K562 (cell line): ENCODE measurements around the gene WNK2. TPM values are rescaled to one million over a fixed set of nuclear protein-coding genes. Genes with fewer than 3 reads are reported as not detected.

Experiments
- ATAC-seq: fragments of 200-7000 bp; cut with Tn5 transposase; 3 replicates; pipeline ENCODE4 v1.9.1; 2020; ENCODE audit warnings: moderate library complexity
- BruUV-seq: library from RNA; stranded (reverse); fragments of 400-500 nt; replicated peaks from 2 replicates; lab custom pipeline; 2021; lab: Mats Ljungman, UMichigan
- CTCF ChIA-PET: fragments of 300-600 bp; formaldehyde crosslinking; extraction: SDS; loops from one replicate; lab custom pipeline; 2021; ENCODE audit warnings: low intra/inter-chr PET ratio; lab: Yijun Ruan, JAX
- POLR2A ChIA-PET: fragments of 300-600, 350-650 bp; sonication (Branson Sonifier 250); formaldehyde crosslinking; extraction: SDS; loops from one replicate; lab custom pipeline; 2021; ENCODE audit warnings: antibody characterized with exemption, inconsistent platforms; lab: Yijun Ruan, JAX
- DNase-seq, 4 experiments: peaks; one replicate each; pipeline versions ENCODE4 v3.0.0 to v3.0.0-alpha.2; 2011 to 2018; ENCODE audit warnings: low spot score in 3 of 4, mixed read lengths in 3 of 4; ENCODE audit errors: extremely low read depth in 1 of 4
- FAIRE-seq: peaks from 2 replicates; lab custom pipeline; 2011; peaks lifted over from hg19 to GRCh38; lab: Jason Lieb, UNC
- H2AFZ ChIP-seq: 2 replicates; pipeline ENCODE4 v1.6.0; 2011; ENCODE audit warnings: low read depth, low read length, control low read depth, inconsistent platforms
- H3K27ac ChIP-seq: fragments of 200-600 bp; 3 replicates; pipeline ENCODE4 v1.8.0; 2011; ENCODE audit warnings: low read depth, mild to moderate bottlenecking, control low read depth, inconsistent platforms, low read length, moderate library complexity, mixed read lengths; ENCODE audit errors: extremely low read depth
- H3K27me3 ChIP-seq, 2 experiments: fragments of 300-600 bp in 1 of 2; 2 replicates in 1 of 2; 3 replicates in 1 of 2; pipeline versions ENCODE4 v1.6.0 to v1.8.0; 2011; ENCODE audit warnings: inconsistent platforms in 2 of 2, low read length in 2 of 2, mild to moderate bottlenecking in 1 of 2, mixed read lengths in 1 of 2, moderate library complexity in 1 of 2; ENCODE audit not compliant: control insufficient read depth in 2 of 2, insufficient read depth in 2 of 2
- H3K36me3 ChIP-seq: fragments of 300-600 bp; 3 replicates; pipeline ENCODE4 v1.8.0; 2011; ENCODE audit warnings: mild to moderate bottlenecking, low read length, inconsistent platforms; ENCODE audit not compliant: control insufficient read depth, insufficient read depth
- H3K4me1 ChIP-seq, 2 experiments: fragments of 200-600 bp in 1 of 2; replicated peaks in 1 of 2; 2 replicates in 1 of 2; 3 replicates in 1 of 2; pipeline versions ENCODE4 v1.5.1 to v1.8.0; 2011; ENCODE audit warnings: inconsistent platforms in 2 of 2, low read length in 2 of 2, mild to moderate bottlenecking in 1 of 2, mixed read lengths in 1 of 2, moderate library complexity in 1 of 2; ENCODE audit not compliant: control insufficient read depth in 2 of 2, insufficient read depth in 2 of 2
- H3K4me2 ChIP-seq: 2 replicates; pipeline ENCODE4 v1.6.1; 2011; ENCODE audit warnings: low read length, control low read depth, inconsistent platforms, mixed read lengths; ENCODE audit not compliant: insufficient read depth
- H3K4me3 ChIP-seq: fragments of 200-600 bp; sonication (generic), shearing (Covaris generic); 2 replicates; pipeline ENCODE4 v1.5.1; 2016; ENCODE audit warnings: control low read depth, inconsistent platforms
- H3K79me2 ChIP-seq: fragments of 200-600 bp; 3 replicates; pipeline ENCODE4 v1.8.0; 2011; ENCODE audit warnings: low read length, inconsistent platforms; ENCODE audit not compliant: control insufficient read depth, insufficient read depth
- H3K9ac ChIP-seq, 2 experiments: 2 replicates each; pipeline versions ENCODE4 v1.6.0 to v1.6.1; 2011; ENCODE audit warnings: low read depth in 2 of 2, low read length in 2 of 2, control low read depth in 1 of 2, inconsistent platforms in 1 of 2, mild to moderate bottlenecking in 1 of 2, mixed read lengths in 1 of 2; ENCODE audit not compliant: insufficient read depth in 1 of 2
- H3K9me1 ChIP-seq: one replicate; pipeline ENCODE4 v1.6.0; 2011; ENCODE audit warnings: inconsistent platforms, mild to moderate bottlenecking, low read length, moderate library complexity; ENCODE audit not compliant: control insufficient read depth, insufficient read depth
- H3K9me3 ChIP-seq: replicated peaks from 2 replicates; pipeline ENCODE4 v1.5.1; 2011; ENCODE audit warnings: low read depth, low read length, inconsistent platforms; ENCODE audit not compliant: control insufficient read depth, insufficient read depth
- H4K20me1 ChIP-seq: replicated peaks from 2 replicates; pipeline ENCODE4 v1.6.1; 2011; ENCODE audit warnings: low read length, inconsistent platforms, mixed read lengths; ENCODE audit not compliant: control insufficient read depth, insufficient read depth
- CEBPG ChIP-seq, 3 experiments: fragments of 200-800 bp in 1 of 3; sonication (Bioruptor generic) in 1 of 3; sonication (generic) in 1 of 3; formaldehyde crosslinking in 1 of 3; IDR thresholded peaks in 2 of 3; conservative IDR thresholded peaks in 1 of 3; 2 replicates each; pipeline versions ENCODE4 v1.6.1 to v1.8.0; 2016 to 2022; ENCODE audit warnings: missing compliant biosample characterization in 2 of 3, missing genetic modification characterization in 2 of 3, mild to moderate bottlenecking in 1 of 3, missing genetic modification reagents in 1 of 3
- GTF2F1 ChIP-seq: IDR thresholded peaks from 2 replicates; pipeline ENCODE4 v1.6.1; 2011; ENCODE audit warnings: low read depth, low read length, improper control_type of control experiment
- HDGF ChIP-seq: fragments of 450-650 bp; IDR thresholded peaks from 2 replicates; pipeline ENCODE4 v1.6.1; 2016
- IFI16 ChIP-seq: fragments of 250-450 bp; sonication (Bioruptor Pico); IDR thresholded peaks from 2 replicates; pipeline ENCODE4 v2.1.2; 2022; ENCODE audit warnings: mild to moderate bottlenecking, inconsistent platforms
- KDM1A ChIP-seq, 2 experiments: fragments of 450-650 bp; IDR thresholded peaks; 2 replicates each; pipeline ENCODE4 v1.6.1; 2016; ENCODE audit warnings: mild to moderate bottlenecking in 2 of 2
- MED1 ChIP-seq: sonication (generic); formaldehyde crosslinking; IDR thresholded peaks from 2 replicates; pipeline ENCODE4 v1.8.1; 2023; ENCODE audit warnings: missing genetic modification reagents, borderline replicate concordance
- MEIS2 ChIP-seq: fragments of 450-650 bp; IDR thresholded peaks from 2 replicates; pipeline ENCODE4 v1.6.1; 2014; ENCODE audit warnings: mild to moderate bottlenecking; ENCODE audit not compliant: partially characterized antibody
- PHF20 ChIP-seq: fragments of 450-650 bp; IDR thresholded peaks from 2 replicates; pipeline ENCODE4 v1.6.1; 2018; ENCODE audit not compliant: partially characterized antibody
- ZBTB5 ChIP-seq: fragments of 450-650 bp; IDR thresholded peaks from 2 replicates; pipeline ENCODE4 v1.6.1; 2017; ENCODE audit warnings: antibody characterized with exemption
- ZNF512 ChIP-seq: IDR thresholded peaks from 2 replicates; pipeline ENCODE4 v1.6.1; 2016; ENCODE audit warnings: missing genetic modification characterization, missing compliant biosample characterization
- ZNF639 ChIP-seq, 2 experiments: fragments of 200-800 bp in 1 of 2; sonication (Bioruptor generic) in 1 of 2; sonication (generic) in 1 of 2; formaldehyde crosslinking in 1 of 2; IDR thresholded peaks in 1 of 2; conservative IDR thresholded peaks in 1 of 2; 2 replicates each; pipeline versions ENCODE4 v1.5.0 to v1.6.1; 2016 to 2020; ENCODE audit warnings: missing compliant biosample characterization in 1 of 2, missing genetic modification characterization in 1 of 2, missing genetic modification reagents in 1 of 2
- ZNF764 ChIP-seq: fragments of 250-450 bp; sonication (Bioruptor Pico); IDR thresholded peaks from 2 replicates; pipeline ENCODE4 v1.4.0; 2020; ENCODE audit warnings: low read depth, mild to moderate bottlenecking, moderate library complexity
- WGBS: fragments of 100-300 bp; shearing (Covaris generic); methylation state at CpG from one replicate; pipeline ENCODE4 v1.1.6; 2016; ENCODE audit warnings: low coverage, mixed read lengths; ENCODE audit not compliant: insufficient coverage; ENCODE audit errors: missing lambda C conversion rate; 5-methylcytosine and 5-hydroxymethylcytosine counted together
- in situ Hi-C: fragments of 300-500 bp; cut with MboI; formaldehyde crosslinking; loops from 4 replicates; pipeline ENCODE4 v1.15.0; 2018; ENCODE audit warnings: inconsistent platforms, mixed read lengths
- intact Hi-C: fragments of 100-400 bp; cut with micrococcal nuclease; formaldehyde crosslinking; loops from 2 replicates; pipeline ENCODE4 v1.14.2; 2022
- polyA plus RNA-seq, 8 experiments: library from polyadenylated mRNA; depleted of rRNA in 4 of 8; stranded (reverse) in 5 of 8; unstranded in 3 of 8; fragments of >200 nt; fragmentation: Nextera tagmentation in 2 of 8; fragmentation: Illumina TruSeq in 1 of 8; extraction: Ambion mirVana in 2 of 8; extraction: Trizol in 1 of 8; gene quantifications; 2 replicates each; pipeline versions ENCODE4 v1.2.1 to v1.2.3, GENCODE V29; 2011 to 2014; ENCODE audit warnings: inconsistent platforms in 1 of 8, missing spikeins in 1 of 8
- total RNA-seq, 7 experiments: library from RNA; depleted of rRNA in 6 of 7; stranded (reverse); fragments of >200 nt in 6 of 7; fragmentation: Illumina TruSeq in 2 of 7; extraction: Trizol in 2 of 7; gene quantifications; 2 replicates each; pipeline versions ENCODE4 v1.2.1 to v1.2.3, GENCODE V29; 2011 to 2021; ENCODE audit warnings: low replicate concordance in 1 of 7
- TF ChIP-seq, protein P1 (sequence below): fragments of 150-350 bp; IDR thresholded peaks from 2 replicates; pipeline ENCODE4 v1.6.1; 2014; ENCODE audit warnings: low read depth, mild to moderate bottlenecking, low read length, borderline replicate concordance

Gene WNK2
- total and polyA plus RNA-seq, 9 of the 15 experiments (the other 6 are each of a cell fraction or from before 2014, with no cell fraction given): 0.36 to 3.3 (median 0.64) TPM; not detected in 2

DNA sequence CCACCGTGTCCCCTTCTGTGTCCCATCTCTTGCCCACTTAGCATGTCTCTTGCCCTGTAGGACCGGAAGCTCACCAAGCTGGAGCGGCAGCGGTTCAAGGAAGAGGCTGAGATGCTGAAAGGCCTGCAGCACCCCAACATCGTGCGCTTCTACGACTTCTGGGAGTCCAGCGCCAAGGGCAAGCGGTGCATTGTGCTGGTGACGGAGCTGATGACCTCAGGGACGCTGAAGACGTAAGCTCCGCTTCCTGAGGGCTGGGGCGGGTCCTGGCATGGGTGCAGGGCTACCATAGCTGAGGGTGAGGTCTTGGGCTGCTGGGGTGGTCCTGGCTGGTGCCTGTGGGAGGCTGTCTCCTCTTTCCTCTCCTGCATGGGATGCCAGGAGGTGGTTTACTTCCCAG, 45.7 kb downstream of the WNK2 start:
- CTCF ChIA-PET: no interaction called here
- Histone ChIP-seq H3K9me3 (no peaks in the 10 kb centered on the region), H3K4me2 (no peak overlapping the region), H3K4me1 (no peaks in the 10 kb centered on the region), H3K9me1 (no peaks in the 10 kb centered on the region), H3K4me3 (no peak overlapping the region), H3K79me2 (no peaks in the 10 kb centered on the region), H3K27ac (no peak overlapping the region), H3K9ac (no peak overlapping the region), H2AFZ (no peak overlapping the region), H3K27me3 (peaks cover 10 to 65% of the 10 kb centered on the region in 2 experiments; a peak in 3 of 5 replicates), H3K36me3 (no peaks in the 10 kb centered on the region), H4K20me1 (peaks cover 10% of the 10 kb centered on the region; the same call in 1 of the 2 replicates)
- POLR2A ChIA-PET: interaction anchor here (0.5 to 2.0 kb wide), 2 partner anchors 13 to 74 kb away, joined by 3 to 5 read pairs; no protein-coding TSS in a partner anchor
- intact Hi-C loops (no loop called here), in situ Hi-C loops (no loop called here)
- 5% methylated on average over 12 of the region's 14 CpGs for WGBS
- ATAC-seq (no peak), FAIRE-seq (no peak), DNase-seq (no peak)
- no TSS peak for BruUV-seq
- TF ChIP-seq MED1 (CRISPR knock-in tag) (no peak), KDM1A (IDR thresholded peaks at IDR 0.05) (no peak), ZBTB5 (no peak), CEBPG (CRISPR knock-in tag; IDR thresholded peaks at IDR 0.05) (no peak), CEBPG (tag; conservative IDR thresholded peaks at IDR 0.05 in 1 of 2, IDR thresholded peaks at IDR 0.05 in 1 of 2) (no peak), HDGF (no peak), MEIS2 (no peak), ZNF764 (CRISPR knock-in tag) (no peak), GTF2F1 (no peak), PHF20 (no peak), IFI16 (no peak), ZNF639 (CRISPR knock-in tag; conservative IDR thresholded peaks at IDR 0.05 in 1 of 2, IDR thresholded peaks at IDR 0.05 in 1 of 2) (no peak), ZNF512 (tag) (no peak)
- TF ChIP-seq, protein P1, sequence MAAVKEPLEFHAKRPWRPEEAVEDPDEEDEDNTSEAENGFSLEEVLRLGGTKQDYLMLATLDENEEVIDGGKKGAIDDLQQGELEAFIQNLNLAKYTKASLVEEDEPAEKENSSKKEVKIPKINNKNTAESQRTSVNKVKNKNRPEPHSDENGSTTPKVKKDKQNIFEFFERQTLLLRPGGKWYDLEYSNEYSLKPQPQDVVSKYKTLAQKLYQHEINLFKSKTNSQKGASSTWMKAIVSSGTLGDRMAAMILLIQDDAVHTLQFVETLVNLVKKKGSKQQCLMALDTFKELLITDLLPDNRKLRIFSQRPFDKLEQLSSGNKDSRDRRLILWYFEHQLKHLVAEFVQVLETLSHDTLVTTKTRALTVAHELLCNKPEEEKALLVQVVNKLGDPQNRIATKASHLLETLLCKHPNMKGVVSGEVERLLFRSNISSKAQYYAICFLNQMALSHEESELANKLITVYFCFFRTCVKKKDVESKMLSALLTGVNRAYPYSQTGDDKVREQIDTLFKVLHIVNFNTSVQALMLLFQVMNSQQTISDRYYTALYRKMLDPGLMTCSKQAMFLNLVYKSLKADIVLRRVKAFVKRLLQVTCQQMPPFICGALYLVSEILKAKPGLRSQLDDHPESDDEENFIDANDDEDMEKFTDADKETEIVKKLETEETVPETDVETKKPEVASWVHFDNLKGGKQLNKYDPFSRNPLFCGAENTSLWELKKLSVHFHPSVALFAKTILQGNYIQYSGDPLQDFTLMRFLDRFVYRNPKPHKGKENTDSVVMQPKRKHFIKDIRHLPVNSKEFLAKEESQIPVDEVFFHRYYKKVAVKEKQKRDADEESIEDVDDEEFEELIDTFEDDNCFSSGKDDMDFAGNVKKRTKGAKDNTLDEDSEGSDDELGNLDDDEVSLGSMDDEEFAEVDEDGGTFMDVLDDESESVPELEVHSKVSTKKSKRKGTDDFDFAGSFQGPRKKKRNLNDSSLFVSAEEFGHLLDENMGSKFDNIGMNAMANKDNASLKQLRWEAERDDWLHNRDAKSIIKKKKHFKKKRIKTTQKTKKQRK: no peak
